NAMALWA (cell line): Measurements from ENCODE around the gene CRACR2A.

Experiments used
- DNase-seq: peaks from one replicate; pipeline ENCODE4 v3.0.0-alpha.2; 2015; ENCODE audit warnings: low spot score

The CRACR2A gene

GRCh38 chr12:3752096-3752709 lies 706 bp downstream of the CRACR2A start:
- DNase-seq, result peak; percentile 82

GRCh38 chr12:3751151-3752095 lies 1.5 kb downstream of the CRACR2A start:
- DNase-seq, result no peak

- DNase-seq, result no peak
These were observed 2.3 kb downstream of the CRACR2A start for GRCh38 chr12:3750616-3751015.

- no peak for DNase-seq
These were observed 4.3 kb downstream of the CRACR2A start for GRCh38 chr12:3748620-3749019.

GRCh38 chr12:3747976-3748619 lies 4.8 kb downstream of the CRACR2A start:
- no peak for DNase-seq

- DNase-seq, result no peak
These were observed 5.4 kb downstream of the CRACR2A start for GRCh38 chr12:3747543-3747942.

GRCh38 chr12:3746758-3747157 lies 6.2 kb downstream of the CRACR2A start:
- DNase-seq, result no peak

GRCh38 chr12:3745152-3745551 lies 7.8 kb downstream of the CRACR2A start:
- no peak for DNase-seq

- DNase-seq, result peak; percentile 15
These were observed 8.5 kb downstream of the CRACR2A start for GRCh38 chr12:3744229-3744901.

- no peak for DNase-seq
These were observed 9.1 kb downstream of the CRACR2A start for GRCh38 chr12:3743803-3744202.

- DNase-seq, result no peak
These were observed 10.8 kb downstream of the CRACR2A start for GRCh38 chr12:3741882-3742672.

- no peak for DNase-seq
These were observed 12.3 kb downstream of the CRACR2A start for GRCh38 chr12:3740480-3741231.

GRCh38 chr12:3735432-3735831 lies 17.5 kb downstream of the CRACR2A start:
- no peak for DNase-seq

- no peak for DNase-seq
These were observed 20.0 kb downstream of the CRACR2A start for GRCh38 chr12:3732901-3733300.

GRCh38 chr12:3730111-3730510 lies 22.8 kb downstream of the CRACR2A start:
- DNase-seq, result no peak

- no peak for DNase-seq
These were observed 24.2 kb downstream of the CRACR2A start for GRCh38 chr12:3728686-3729085.

GRCh38 chr12:3727877-3728632 lies 24.9 kb downstream of the CRACR2A start:
- no peak for DNase-seq

- no peak for DNase-seq
These were observed 25.6 kb downstream of the CRACR2A start for GRCh38 chr12:3727354-3727753.

- no peak for DNase-seq
These were observed 26.5 kb downstream of the CRACR2A start for GRCh38 chr12:3726456-3726855.
